DMS79 (cell line): ENCODE measurements around the gene EPHA4.
A peak's percentile ranks its signal among the peaks of the same experiment; 100 is the strongest.

Experiments
- DNase-seq: peaks from one replicate; lab custom pipeline; 2025; lab: John Stamatoyannopoulos, UW

The EPHA4 gene

GRCh38 chr2:221503965-221504364, 68.1 kb downstream of the EPHA4 start:
- no peak for DNase-seq

- peak; percentile 15 for DNase-seq
These were observed 69.7 kb downstream of the EPHA4 start for GRCh38 chr2:221502270-221503010.

GRCh38 chr2:221501883-221502269, 70.2 kb downstream of the EPHA4 start:
- DNase-seq, result no peak

GRCh38 chr2:221501210-221501882, 70.8 kb downstream of the EPHA4 start:
- DNase-seq, result no peak

GRCh38 chr2:221500501-221501209, 71.4 kb downstream of the EPHA4 start:
- DNase-seq, result peak; percentile 80

- no peak for DNase-seq
These were observed 76.4 kb downstream of the EPHA4 start for GRCh38 chr2:221495731-221496130.

- DNase-seq, result no peak
These were observed 77.5 kb downstream of the EPHA4 start for GRCh38 chr2:221494556-221494955.

- no peak for DNase-seq
These were observed 78.7 kb downstream of the EPHA4 start for GRCh38 chr2:221493391-221493790.

- no peak for DNase-seq
These were observed 79.5 kb downstream of the EPHA4 start for GRCh38 chr2:221492636-221493035.

- no peak for DNase-seq
These were observed 81.5 kb downstream of the EPHA4 start for GRCh38 chr2:221490506-221491060.

- DNase-seq, result no peak
These were observed 83.8 kb downstream of the EPHA4 start for GRCh38 chr2:221488136-221488807.

- DNase-seq, result no peak
These were observed 86.0 kb downstream of the EPHA4 start for GRCh38 chr2:221486106-221486505.

GRCh38 chr2:221485503-221485870, 86.6 kb downstream of the EPHA4 start:
- DNase-seq, result no peak

GRCh38 chr2:221484761-221485502, 87.2 kb downstream of the EPHA4 start:
- DNase-seq, result no peak

- DNase-seq, result peak; percentile 32
These were observed 89.2 kb downstream of the EPHA4 start for GRCh38 chr2:221482666-221483455.

- DNase-seq, result no peak
These were observed 91.3 kb downstream of the EPHA4 start for GRCh38 chr2:221480821-221481220.

GRCh38 chr2:221480163-221480562, 91.9 kb downstream of the EPHA4 start:
- DNase-seq, result no peak

- no peak for DNase-seq
These were observed 93.6 kb downstream of the EPHA4 start for GRCh38 chr2:221478485-221478863.

- no peak for DNase-seq
These were observed 94.2 kb downstream of the EPHA4 start for GRCh38 chr2:221477714-221478484.

GRCh38 chr2:221476195-221476594, 95.9 kb downstream of the EPHA4 start:
- DNase-seq, result no peak
